GM18507 (cell line): Measurements from ENCODE around the gene TRIP10.
A peak's percentile ranks its signal among the peaks of the same experiment; 100 is the strongest.

Experiments used
- DNase-seq: peaks from one replicate; pipeline ENCODE4 v3.0.0; 2011; ENCODE audit warnings: low read depth; ENCODE audit not compliant: insufficient read length; ENCODE audit errors: extremely low spot score
- FAIRE-seq: peaks from 2 replicates; lab custom pipeline; 2011; peaks lifted over from hg19 to GRCh38; lab: Jason Lieb, UNC

The TRIP10 gene

DNA sequence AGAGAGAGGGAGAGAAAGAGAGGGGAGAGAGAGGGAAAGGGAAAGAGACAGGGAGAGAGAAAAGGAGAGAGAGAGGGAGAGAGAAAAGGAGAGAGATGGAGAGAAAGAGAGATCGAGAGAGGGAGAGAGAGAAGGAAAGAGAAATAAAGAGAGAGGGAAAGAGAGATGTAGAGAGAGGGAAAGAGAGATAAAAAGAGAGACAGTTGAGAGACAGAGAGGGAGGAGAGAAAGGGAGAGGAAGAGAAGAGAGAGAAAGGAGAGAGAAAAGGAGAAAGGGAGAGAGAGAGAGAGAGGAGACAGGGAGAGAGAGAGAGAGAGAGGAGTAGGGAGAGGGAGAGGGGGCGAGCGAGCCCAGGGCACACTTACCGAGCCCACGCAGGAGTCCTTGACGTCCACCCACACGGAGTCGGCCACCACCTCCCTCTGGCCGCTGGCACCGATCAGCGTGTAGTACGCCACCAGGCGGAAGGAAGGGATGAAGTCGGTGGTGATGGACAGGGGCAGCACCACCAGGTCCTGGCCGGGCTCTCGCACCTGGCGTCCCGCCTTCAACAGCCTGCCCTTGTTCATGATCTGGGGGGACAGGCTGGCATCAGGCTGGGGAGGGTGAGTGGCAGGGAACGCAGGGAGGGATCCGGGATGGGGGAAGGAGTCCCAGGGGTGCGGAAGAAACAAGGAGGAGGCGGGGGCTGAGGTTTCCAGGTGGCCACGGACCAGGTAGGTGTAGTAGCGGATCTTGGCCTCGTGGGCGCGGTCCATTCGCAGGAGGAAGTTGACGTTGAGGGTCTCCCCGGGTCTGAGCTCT is 29.0 kb upstream of the TRIP10 start:
- DNase-seq (no peak), FAIRE-seq (no peak)

DNA sequence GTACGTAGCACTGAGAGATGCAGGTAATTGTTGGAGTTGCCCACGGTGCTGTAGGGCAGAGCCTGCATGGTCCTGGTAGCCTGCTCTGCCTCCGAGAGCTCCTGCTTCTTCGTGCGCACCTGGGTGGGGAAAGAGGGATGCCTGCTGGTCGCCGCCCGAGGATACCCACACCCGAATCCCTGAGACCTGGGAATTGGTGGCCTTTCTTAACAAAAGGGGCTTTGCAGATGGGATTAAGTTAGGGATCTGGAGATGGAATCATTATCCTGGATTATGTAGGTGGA is 28.5 kb upstream of the TRIP10 start:
- DNase-seq: no peak
- FAIRE-seq: no peak

DNA sequence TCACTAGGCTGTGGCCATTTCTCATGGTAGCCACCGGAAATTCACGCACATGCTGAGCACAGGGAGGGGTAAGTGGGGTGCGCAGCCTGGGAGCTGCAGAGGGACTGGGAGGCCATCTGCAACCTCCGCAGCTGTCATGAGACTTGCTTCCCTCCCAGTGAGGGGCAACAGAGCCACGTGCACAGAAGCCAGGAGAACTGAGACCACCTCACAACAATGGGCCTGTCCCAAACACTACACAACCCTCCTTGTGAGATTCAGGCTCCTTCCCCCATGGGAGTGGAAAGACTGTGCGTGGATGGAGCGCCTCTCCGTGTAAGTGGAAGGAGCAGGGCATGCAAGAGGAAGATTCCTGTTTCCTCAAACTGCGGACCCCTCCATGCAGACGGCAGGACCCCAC is 27.9 kb upstream of the TRIP10 start:
- DNase-seq (no peak), FAIRE-seq (no peak)

DNA sequence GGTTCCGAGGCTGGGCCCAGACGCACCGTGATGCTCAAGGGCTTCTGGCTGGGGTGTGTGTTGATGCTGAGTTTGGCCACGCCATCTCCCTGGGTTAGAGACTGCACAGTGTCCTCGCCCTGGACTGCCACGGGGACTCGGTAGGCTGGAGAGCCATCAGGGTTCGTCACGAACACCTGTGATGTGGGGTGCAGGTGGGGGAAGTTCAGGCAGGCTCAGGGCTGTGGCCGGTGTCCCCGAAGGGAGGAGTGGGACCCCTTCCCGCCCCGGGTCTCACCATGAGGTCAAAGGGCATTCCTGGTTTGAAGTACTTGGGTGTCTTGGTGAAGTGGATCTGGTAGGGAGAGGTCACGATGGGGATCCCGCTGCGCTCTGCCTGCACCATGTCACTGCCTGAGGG is 27.2 kb upstream of the TRIP10 start:
- DNase-seq (no peak), FAIRE-seq (no peak)

- FAIRE-seq: no peak
- DNase-seq: no peak
Measured at GRCh38 chr19:6712692-6713670, 26.5 kb upstream of the TRIP10 start.

DNA sequence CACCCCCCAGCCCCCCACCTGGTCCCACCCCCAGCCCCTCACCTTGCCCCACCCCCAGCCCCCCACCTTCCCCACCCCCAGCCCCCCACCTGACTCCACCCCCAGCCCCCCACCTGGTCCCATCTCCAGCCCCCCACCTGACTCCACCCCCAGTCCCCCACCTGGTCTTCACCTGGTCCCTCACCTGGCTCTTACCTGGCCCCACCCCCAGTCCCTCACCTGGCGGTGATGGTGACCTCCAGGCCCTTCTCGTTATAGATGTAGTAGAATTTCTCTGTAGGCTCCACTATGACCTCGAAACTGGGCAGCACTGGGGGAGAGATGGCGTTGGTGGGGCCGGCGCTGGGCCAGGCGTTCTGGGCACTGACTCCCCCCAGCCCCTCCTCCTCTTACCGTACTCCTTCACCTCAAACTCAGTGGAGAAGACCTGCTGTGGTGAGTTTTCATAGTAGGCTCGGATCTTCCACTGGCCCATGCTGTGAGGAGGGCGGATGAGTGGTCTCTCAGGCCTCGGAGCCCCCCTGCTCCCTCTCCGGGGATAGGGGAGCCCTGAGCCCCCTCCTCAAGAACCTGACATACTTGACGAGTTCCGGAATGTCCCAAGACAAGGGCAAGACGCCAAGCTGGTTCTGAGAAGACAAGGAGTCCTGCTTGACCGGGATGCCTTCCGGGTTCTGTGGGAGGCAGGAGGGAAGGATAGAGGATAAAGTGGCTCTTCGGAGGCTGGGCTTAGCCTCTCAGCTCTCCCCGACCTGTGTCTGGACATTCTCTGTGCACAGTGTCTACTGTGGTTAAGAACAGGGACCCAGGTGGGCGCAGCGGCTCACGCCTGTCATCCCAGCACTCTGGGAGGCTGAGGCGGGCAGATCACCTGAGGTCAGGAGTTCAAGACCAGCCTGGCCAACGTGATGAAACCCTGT is 25.4 kb upstream of the TRIP10 start:
- no peak for FAIRE-seq

GRCh38 chr19:6714749-6715555 is 24.5 kb upstream of the TRIP10 start:
- no peak for DNase-seq
- FAIRE-seq: no peak

More for the DNA sequence above, 25.4 kb upstream of the TRIP10 start:
- DNase-seq: no peak

DNA sequence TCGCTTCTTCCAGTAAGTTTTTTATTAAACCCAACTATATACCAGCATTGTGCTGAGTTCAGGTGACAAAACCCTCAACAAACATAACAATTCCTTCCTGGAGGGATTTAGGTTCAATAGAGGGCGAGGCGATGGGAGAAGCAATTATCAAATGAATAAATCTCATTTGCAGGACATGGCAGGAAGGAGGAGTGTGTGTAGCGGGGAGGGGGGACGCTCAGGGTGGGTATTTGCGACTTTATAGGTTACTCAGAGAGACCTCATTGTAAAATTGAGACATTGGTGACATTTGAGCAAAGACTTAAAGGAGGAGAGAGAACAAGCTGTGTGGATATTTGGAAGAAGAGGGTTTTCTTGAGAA is 22.9 kb upstream of the TRIP10 start:
- no peak for FAIRE-seq

GRCh38 chr19:6717036-6717435 is 22.4 kb upstream of the TRIP10 start:
- FAIRE-seq (no peak), DNase-seq (no peak)

More for the DNA sequence above, 22.9 kb upstream of the TRIP10 start:
- DNase-seq: no peak

- FAIRE-seq (peak; percentile 65), DNase-seq (no peak)
Measured at GRCh38 chr19:6717441-6717971, 22.0 kb upstream of the TRIP10 start.

GRCh38 chr19:6718111-6718740 is 21.3 kb upstream of the TRIP10 start:
- no peak for DNase-seq
- no peak for FAIRE-seq

- DNase-seq: no peak
- FAIRE-seq: no peak
Measured at GRCh38 chr19:6718741-6719539, 20.5 kb upstream of the TRIP10 start.

GRCh38 chr19:6719540-6719861 is 20.0 kb upstream of the TRIP10 start:
- FAIRE-seq (no peak), DNase-seq (no peak)

DNA sequence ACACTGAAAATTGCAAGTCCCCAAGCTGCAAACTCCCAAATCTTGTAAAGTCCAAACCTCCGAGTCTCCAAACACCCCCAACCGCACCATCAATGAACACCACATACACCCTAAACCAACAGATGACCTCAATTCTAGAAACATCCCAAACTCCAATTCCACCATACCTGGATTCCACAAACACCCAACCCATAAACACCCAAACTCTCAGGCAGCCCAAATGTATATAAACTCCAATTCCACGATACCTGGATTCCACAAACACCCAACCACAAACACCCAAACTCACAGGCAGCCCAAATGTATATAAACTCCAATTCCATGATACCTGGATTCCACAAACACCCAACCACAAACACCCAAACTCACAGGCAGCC is 19.5 kb upstream of the TRIP10 start:
- DNase-seq (no peak), FAIRE-seq (no peak)

GRCh38 chr19:6720369-6721137 is 18.9 kb upstream of the TRIP10 start, which contains the start of gene C3:
Gene C3 (minus strand): TSS chr19:6720650. CDS start chr19:6720589, 61 bp downstream.
- no peak for FAIRE-seq
- no peak for DNase-seq

DNA sequence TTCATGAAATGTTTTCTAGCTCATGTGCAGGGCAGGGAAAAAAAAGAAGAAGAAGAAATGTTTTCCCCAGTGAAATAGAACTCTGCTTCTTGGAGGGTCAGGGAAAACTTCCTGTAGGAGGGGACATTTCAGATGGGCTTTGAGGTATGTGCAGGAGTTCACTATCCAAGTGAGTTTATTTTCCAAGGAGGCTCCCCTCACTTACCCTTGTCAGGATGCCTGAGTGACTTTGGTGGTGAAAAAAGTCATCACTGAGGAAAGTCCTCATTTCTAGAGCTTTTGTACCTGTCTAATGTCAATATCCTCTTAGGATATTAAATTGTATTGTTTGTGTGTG is 18.4 kb upstream of the TRIP10 start:
- no peak for FAIRE-seq
- no peak for DNase-seq

DNA sequence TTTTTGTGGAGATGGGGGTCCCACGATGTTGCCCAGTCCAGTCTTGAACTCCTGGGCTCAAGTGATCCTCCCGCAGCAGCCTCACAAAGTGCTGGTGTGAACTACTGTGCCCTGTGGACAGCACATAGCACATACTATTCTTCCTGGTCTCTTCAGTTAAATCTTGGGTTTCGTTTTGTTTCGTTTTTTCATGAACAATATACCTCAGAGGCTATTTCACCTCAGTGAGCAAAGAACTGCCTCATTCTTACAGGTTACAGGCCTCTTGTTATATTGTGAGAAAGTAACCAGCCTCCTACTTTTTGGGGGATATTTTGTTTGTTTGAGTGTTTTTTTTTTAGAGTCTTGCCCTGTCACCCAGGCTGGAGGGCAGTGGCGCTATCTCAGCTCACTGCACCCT is 17.7 kb upstream of the TRIP10 start:
- no peak for DNase-seq
- FAIRE-seq: peak; percentile 81
